PC-9 (cell line): ENCODE data around the gene CKB. TPM values are rescaled to one million over a fixed set of nuclear protein-coding genes. Genes with fewer than 3 reads are reported as not detected.

Experiments used
- BruUV-seq: library from RNA; stranded (reverse); fragments of 400-500 nt; replicated peaks from 2 replicates; lab custom pipeline; 2021; lab: Mats Ljungman, UMichigan
- CTCF ChIA-PET: fragments of 300-600 bp; sonication (Branson Sonifier 250); formaldehyde crosslinking; loops from one replicate; lab custom pipeline; 2022; ENCODE audit warnings: antibody characterized with exemption; lab: Charles Lee
- POLR2A ChIA-PET: fragments of 300-600 bp; sonication (Branson Sonifier 250); formaldehyde crosslinking; loops from one replicate; lab custom pipeline; 2022; ENCODE audit warnings: antibody characterized with exemption; ENCODE audit not compliant: unreplicated experiment; lab: Charles Lee
- DNase-seq, 2 experiments: peaks; one replicate each; pipeline versions ENCODE4 v3.0.0 to v3.0.0-alpha.2; 2015 to 2022; ENCODE audit warnings: mixed read lengths in 1 of 2
- H2AFZ ChIP-seq: fragments of 200-600 bp; sonication (generic); 2 replicates; pipeline ENCODE4 v1.8.1; 2017; ENCODE audit warnings: antibody characterized with exemption
- H3F3A ChIP-seq: fragments of 200-600 bp; sonication (generic); 2 replicates; pipeline ENCODE4 v1.8.1; 2017; ENCODE audit warnings: antibody characterized with exemption, mild to moderate bottlenecking, low read depth; ENCODE audit not compliant: insufficient read depth
- H3K27ac ChIP-seq: fragments of 200-600 bp; sonication (generic); 2 replicates; pipeline ENCODE4 v1.6.1; 2016; ENCODE audit warnings: mixed run types
- H3K27me3 ChIP-seq: fragments of 200-600 bp; sonication (generic); 2 replicates; pipeline ENCODE4 v1.6.1; 2016; ENCODE audit warnings: low read depth, mixed run types; ENCODE audit not compliant: insufficient read depth
- H3K36me3 ChIP-seq: fragments of 200-600 bp; sonication (generic); 2 replicates; pipeline ENCODE4 v1.6.1; 2016; ENCODE audit warnings: low read depth, mixed run types
- H3K4me1 ChIP-seq: fragments of 200-600 bp; sonication (generic); replicated peaks from 2 replicates; pipeline ENCODE4 v1.6.1; 2016; ENCODE audit warnings: mixed run types; ENCODE audit not compliant: insufficient read depth
- H3K4me2 ChIP-seq: fragments of 200-600 bp; sonication (generic); 2 replicates; pipeline ENCODE4 v1.6.1; 2017; ENCODE audit warnings: mixed run types
- H3K4me3 ChIP-seq: fragments of 200-600 bp; sonication (generic); 2 replicates; pipeline ENCODE4 v1.6.1; 2016; ENCODE audit warnings: mixed run types
- H3K79me2 ChIP-seq: fragments of 200-600 bp; sonication (generic); 2 replicates; pipeline ENCODE4 v1.6.1; 2017; ENCODE audit warnings: low read depth, mixed run types
- H3K9me2 ChIP-seq: fragments of 200-600 bp; sonication (generic); 2 replicates; pipeline ENCODE4 v1.8.1; 2017; ENCODE audit warnings: mild to moderate bottlenecking; ENCODE audit not compliant: insufficient read depth
- H3K9me3 ChIP-seq: fragments of 200-600 bp; sonication (generic); 2 replicates; pipeline ENCODE4 v1.8.1; 2016; ENCODE audit warnings: low read depth; ENCODE audit not compliant: insufficient read depth
- H4K20me1 ChIP-seq: fragments of 200-600 bp; sonication (generic); 2 replicates; pipeline ENCODE4 v1.8.1; 2017; ENCODE audit not compliant: insufficient read depth
- CTCF ChIP-seq: fragments of 200-600 bp; sonication (generic); conservative IDR thresholded peaks from 2 replicates; pipeline ENCODE4 v1.6.1; 2017; ENCODE audit warnings: mixed run types, antibody characterized with exemption, mild to moderate bottlenecking, moderate library complexity
- EZH2 ChIP-seq: fragments of 200-600 bp; sonication (generic); IDR thresholded peaks from 2 replicates; pipeline ENCODE4 v1.8.0; 2017; ENCODE audit warnings: antibody characterized with exemption, low read depth
- intact Hi-C: fragments of 100-400 bp; cut with micrococcal nuclease; formaldehyde crosslinking; loops from one replicate; pipeline ENCODE4 v1.10.0; 2022; ENCODE audit not compliant: unreplicated experiment
- total RNA-seq: library from RNA; stranded (reverse); gene quantifications from 2 replicates; pipeline ENCODE4 v1.2.3, GENCODE V29; 2021

CKB gene
- total RNA-seq, 1 experiment from 2014 or later, result 64.4 TPM

GRCh38 chr14:103523575-103523954 lies 935 bp upstream of the CKB start:
- no TSS peak for BruUV-seq
- H3K27me3 ChIP-seq, result no peaks in the 10 kb centered on the region
- POLR2A ChIA-PET, result no interaction called here
- H3K27ac ChIP-seq, result no peak overlapping the region
- intact Hi-C loops, result loop anchor here (5.0 kb wide), 1 partner anchor 39 kb away; the partner anchor contains the start of genes BAG5 and COA8
- peaks cover 59% of the 10 kb centered on the region for H3F3A ChIP-seq
- H4K20me1 ChIP-seq, result peaks cover 13% of the 10 kb centered on the region; the same call in 1 of the 2 replicates
- H3K36me3 ChIP-seq, result no peaks in the 10 kb centered on the region
- no peak overlapping the region for H2AFZ ChIP-seq
- TF ChIP-seq EZH2, result no peak
- no peak for DNase-seq
- H3K9me3 ChIP-seq, result no peaks in the 10 kb centered on the region
- peaks cover 22% of the 10 kb centered on the region for H3K4me1 ChIP-seq
- no peak overlapping the region for H3K4me3 ChIP-seq
- no peaks in the 10 kb centered on the region for H3K9me2 ChIP-seq
- H3K79me2 ChIP-seq, result peaks cover 10% of the 10 kb centered on the region
- no peak overlapping the region for H3K4me2 ChIP-seq
- CTCF ChIA-PET, result interaction anchor here (0.7 kb wide), 1 partner anchor 17 kb away, joined by 5 read pairs; no protein-coding TSS in a partner anchor

- H3K9me3 ChIP-seq, result no peaks in the 10 kb centered on the region
- peak overlapping the region; percentile 66 for H3K4me3 ChIP-seq
- no peak for DNase-seq
- POLR2A ChIA-PET, result interaction anchor here (0.6 to 0.8 kb wide), 2 partner anchors 187 to 589 kb away, joined by 3 to 4 read pairs; no protein-coding TSS in a partner anchor
- H3K4me1 ChIP-seq, result peaks cover 11% of the 10 kb centered on the region
- H4K20me1 ChIP-seq, result peaks cover 13% of the 10 kb centered on the region; the same call in 1 of the 2 replicates
- CTCF ChIA-PET, result interaction anchor here (0.6 to 2.2 kb wide), 4 partner anchors 20 to 546 kb away, joined by 3 to 15 read pairs (median 3); no protein-coding TSS in a partner anchor
- peaks cover 55% of the 10 kb centered on the region for H3F3A ChIP-seq
- BruUV-seq, result no TSS peak
- TF ChIP-seq CTCF (no peak), EZH2 (no peak)
- intact Hi-C loops, result loop anchor here (1.0 to 5.0 kb wide), 3 partner anchors 18 to 40 kb away; partner anchors contain the start of genes BAG5 and COA8
- H3K27ac ChIP-seq, result no peak overlapping the region
- H3K36me3 ChIP-seq, result no peaks in the 10 kb centered on the region
- no peaks in the 10 kb centered on the region for H3K27me3 ChIP-seq
- peak overlapping the region; percentile 73 for H3K4me2 ChIP-seq
- H3K9me2 ChIP-seq, result no peaks in the 10 kb centered on the region
- no peaks in the 10 kb centered on the region for H3K79me2 ChIP-seq
- peak overlapping the region; percentile 76; the same call in 1 of the 2 replicates for H2AFZ ChIP-seq
Measured at GRCh38 chr14:103521951-103522563, 573 bp downstream of the CKB start.

- Histone ChIP-seq H3K4me3 (peak overlapping the region; percentile 66), H3K27me3 (no peaks in the 10 kb centered on the region), H3K27ac (no peak overlapping the region), H3K9me2 (no peaks in the 10 kb centered on the region), H3K9me3 (no peaks in the 10 kb centered on the region), H3K36me3 (no peaks in the 10 kb centered on the region), H3K79me2 (no peaks in the 10 kb centered on the region), H2AFZ (peak overlapping the region; percentile 76), H3K4me1 (peaks cover 11% of the 10 kb centered on the region), H3K4me2 (peak overlapping the region; percentile 73), H4K20me1 (peaks cover 18% of the 10 kb centered on the region), H3F3A (peaks cover 56% of the 10 kb centered on the region)
- DNase-seq, result no peak
- no TSS peak for BruUV-seq
- intact Hi-C loops, result loop anchor here (1.0 to 5.0 kb wide), 3 partner anchors 19 to 41 kb away; partner anchors contain the start of genes BAG5 and COA8
- ChIA-PET POLR2A (interaction anchor here (0.6 to 0.8 kb wide), 3 partner anchors 19 to 588 kb away, joined by 3 to 4 read pairs (median 3); no protein-coding TSS in a partner anchor), CTCF (interaction anchor here (0.6 to 2.2 kb wide), 8 partner anchors 12 to 546 kb away, joined by 3 to 15 read pairs (median 3); no protein-coding TSS in a partner anchor)
- TF ChIP-seq EZH2 (no peak), CTCF (no peak)
Measured at GRCh38 chr14:103521438-103521950, 1.1 kb downstream of the CKB start.
